ENCODE measurements around the gene GABBR1. TPM values are rescaled to one million over a fixed set of nuclear protein-coding genes. Genes with fewer than 3 reads are reported as not detected.

GABBR1 gene
- total and polyA plus RNA-seq, 3 donors from 2014 or later: 16.8 to 29.9 (median 26.2) TPM

DNA sequence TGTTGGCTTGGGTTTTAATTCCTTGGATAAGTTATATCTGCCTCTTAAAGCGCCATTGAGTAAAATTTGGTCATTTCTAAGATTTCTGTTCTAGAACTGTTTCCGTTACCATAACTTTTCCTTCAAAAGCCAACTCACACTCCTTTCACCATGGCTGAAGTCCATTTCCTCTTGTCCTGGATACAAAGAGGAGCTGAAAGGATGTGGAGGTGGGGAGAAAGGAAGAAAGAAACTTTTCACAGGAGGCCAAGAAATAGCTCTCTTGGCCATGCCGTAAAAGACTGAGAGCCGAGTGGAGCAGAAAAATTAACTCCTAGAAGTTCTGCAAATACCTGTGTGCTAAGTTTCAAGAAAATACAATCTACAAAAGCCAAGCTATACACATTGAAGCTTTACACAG is 21.6 kb downstream of the GABBR1 start:
- Histone ChIP-seq H3K4me3 (no peak overlapping the region), H3K27me3 (no peaks in the 10 kb centered on the region), H3K9me3 (no peaks in the 10 kb centered on the region), H3K4me1 (no peaks in the 10 kb centered on the region), H3K27ac (no peak overlapping the region), H3K36me3 (ENCODE audit: low read depth, missing control alignments) (no peaks in the 10 kb centered on the region)
- intact Hi-C loops (cut with DNase I; ENCODE audit: low total_unique reads): no loop called here
- DNase-seq: no peak
- TF ChIP-seq, protein P1, sequence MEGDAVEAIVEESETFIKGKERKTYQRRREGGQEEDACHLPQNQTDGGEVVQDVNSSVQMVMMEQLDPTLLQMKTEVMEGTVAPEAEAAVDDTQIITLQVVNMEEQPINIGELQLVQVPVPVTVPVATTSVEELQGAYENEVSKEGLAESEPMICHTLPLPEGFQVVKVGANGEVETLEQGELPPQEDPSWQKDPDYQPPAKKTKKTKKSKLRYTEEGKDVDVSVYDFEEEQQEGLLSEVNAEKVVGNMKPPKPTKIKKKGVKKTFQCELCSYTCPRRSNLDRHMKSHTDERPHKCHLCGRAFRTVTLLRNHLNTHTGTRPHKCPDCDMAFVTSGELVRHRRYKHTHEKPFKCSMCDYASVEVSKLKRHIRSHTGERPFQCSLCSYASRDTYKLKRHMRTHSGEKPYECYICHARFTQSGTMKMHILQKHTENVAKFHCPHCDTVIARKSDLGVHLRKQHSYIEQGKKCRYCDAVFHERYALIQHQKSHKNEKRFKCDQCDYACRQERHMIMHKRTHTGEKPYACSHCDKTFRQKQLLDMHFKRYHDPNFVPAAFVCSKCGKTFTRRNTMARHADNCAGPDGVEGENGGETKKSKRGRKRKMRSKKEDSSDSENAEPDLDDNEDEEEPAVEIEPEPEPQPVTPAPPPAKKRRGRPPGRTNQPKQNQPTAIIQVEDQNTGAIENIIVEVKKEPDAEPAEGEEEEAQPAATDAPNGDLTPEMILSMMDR (IDR thresholded peaks at IDR 0.05): no peak
- no peak for TF ChIP-seq POLR2A (IDR thresholded peaks at IDR 0.05)
- WGBS, 2 donors: 80 to 87% methylated on average over 4 of the region's 4 CpGs

DNA sequence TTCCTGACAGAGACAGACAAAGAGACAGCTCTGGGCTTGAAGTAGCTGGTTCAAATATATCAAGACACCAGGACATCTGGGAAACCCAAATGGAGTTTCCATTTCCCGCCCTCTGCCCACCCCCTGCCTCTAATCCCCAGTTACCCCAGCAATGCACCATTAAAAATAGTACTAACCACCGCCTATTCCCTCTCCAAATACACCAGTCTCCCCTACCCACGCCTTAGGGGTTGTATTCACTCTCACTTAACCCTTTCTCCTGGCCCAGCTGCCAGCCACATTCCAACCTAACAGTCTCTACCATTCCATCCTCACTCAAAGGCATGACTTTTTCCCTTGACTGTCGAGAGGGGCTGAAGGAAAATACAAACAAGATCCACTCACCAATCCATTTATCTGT is 22.4 kb downstream of the GABBR1 start:
- no peak overlapping the region for H3K4me3 ChIP-seq
- TF ChIP-seq POLR2A (IDR thresholded peaks at IDR 0.05): no peak
- TF ChIP-seq, protein P1 (IDR thresholded peaks at IDR 0.05): no peak
- no peak overlapping the region for H3K27ac ChIP-seq
- DNase-seq: no peak
- H3K36me3 ChIP-seq (ENCODE audit: low read depth, missing control alignments): no peaks in the 10 kb centered on the region
- 88 to 94% methylated on average over 4 of the region's 4 CpGs for WGBS, 2 donors
- no peaks in the 10 kb centered on the region for H3K27me3 ChIP-seq
- no peaks in the 10 kb centered on the region for H3K9me3 ChIP-seq
- no peaks in the 10 kb centered on the region for H3K4me1 ChIP-seq
- intact Hi-C loops (cut with DNase I; ENCODE audit: low total_unique reads): no loop called here

DNA sequence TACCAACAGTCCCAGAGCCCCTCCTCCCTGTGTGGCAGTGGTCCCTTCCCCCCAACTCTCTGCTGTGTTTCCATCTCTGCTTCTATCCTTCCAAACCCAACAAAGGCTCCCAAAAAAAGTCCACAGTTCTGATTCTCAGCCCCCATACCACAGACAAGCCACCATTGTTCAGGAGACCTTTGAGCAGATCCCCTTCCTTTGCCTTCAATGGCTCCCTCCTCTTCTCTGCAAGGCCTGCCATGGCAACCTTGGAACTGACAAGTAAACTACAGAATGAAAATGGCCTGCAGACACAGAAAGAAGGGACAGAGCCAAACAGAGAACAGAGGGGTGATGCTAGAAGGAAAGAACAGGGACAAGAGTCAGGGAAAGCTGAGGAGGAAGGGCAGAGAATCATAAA is 24.9 kb downstream of the GABBR1 start:
- no peaks in the 10 kb centered on the region for H3K27me3 ChIP-seq
- no peaks in the 10 kb centered on the region for H3K4me1 ChIP-seq
- intact Hi-C loops (cut with DNase I; ENCODE audit: low total_unique reads): no loop called here
- H3K4me3 ChIP-seq: no peak overlapping the region
- H3K36me3 ChIP-seq (ENCODE audit: low read depth, missing control alignments): no peaks in the 10 kb centered on the region
- H3K9me3 ChIP-seq: no peaks in the 10 kb centered on the region
- TF ChIP-seq, protein P1 (IDR thresholded peaks at IDR 0.05): no peak
- no peak for TF ChIP-seq POLR2A (IDR thresholded peaks at IDR 0.05)
- no peak overlapping the region for H3K27ac ChIP-seq
- no peak for DNase-seq

DNA sequence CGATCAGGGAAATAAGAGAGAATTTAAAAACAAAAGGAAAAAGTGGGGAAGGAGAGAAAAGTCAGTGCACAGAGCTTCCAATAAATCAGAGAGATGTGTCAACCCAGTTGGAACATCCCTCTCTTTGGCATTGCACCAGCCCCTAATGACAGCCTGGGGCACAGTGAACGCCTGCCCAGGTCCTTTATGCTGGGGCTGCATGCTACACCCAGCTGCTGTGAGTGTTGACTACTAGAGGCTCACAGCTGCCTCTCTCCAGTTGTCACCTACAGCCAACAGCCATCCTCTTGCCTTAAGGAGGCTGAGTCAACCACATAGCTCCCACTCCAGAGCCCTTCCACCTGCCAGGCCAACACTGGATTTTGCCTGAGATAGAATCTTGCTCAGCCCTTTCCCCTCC is 29.1 kb downstream of the GABBR1 start:
- Histone ChIP-seq H3K9me3 (no peaks in the 10 kb centered on the region), H3K4me3 (no peak overlapping the region), H3K27me3 (no peaks in the 10 kb centered on the region), H3K4me1 (no peaks in the 10 kb centered on the region), H3K36me3 (ENCODE audit: low read depth, missing control alignments) (no peaks in the 10 kb centered on the region), H3K27ac (no peak overlapping the region)
- DNase-seq: no peak
- intact Hi-C loops (cut with DNase I; ENCODE audit: low total_unique reads): no loop called here
- no peak for TF ChIP-seq POLR2A (IDR thresholded peaks at IDR 0.05)
- TF ChIP-seq, protein P1 (IDR thresholded peaks at IDR 0.05): no peak
- WGBS, 2 donors: 80 to 100% methylated on average over 2 of the region's 2 CpGs

DNA sequence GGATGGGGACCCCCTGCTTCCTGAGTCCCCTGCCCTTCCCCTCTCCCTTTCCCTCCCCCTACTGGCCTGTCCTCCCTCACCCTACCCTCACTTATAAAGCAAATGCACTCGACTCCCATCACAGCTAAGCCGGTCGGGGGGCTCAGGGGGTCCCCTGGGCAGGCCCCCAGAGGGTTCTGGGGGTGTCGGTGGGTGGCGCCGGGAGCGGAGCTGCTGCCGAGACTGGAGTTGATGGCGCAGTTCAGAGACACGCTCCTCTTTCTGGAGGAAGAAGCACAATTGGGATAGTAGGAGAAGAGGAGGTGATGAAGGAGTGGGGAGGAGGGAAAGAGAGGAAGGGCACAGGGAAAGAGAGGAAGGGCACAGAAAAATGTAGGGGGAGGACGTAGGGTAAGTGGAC is 29.5 kb downstream of the GABBR1 start:
- no peak overlapping the region for H3K27ac ChIP-seq
- TF ChIP-seq, protein P1 (IDR thresholded peaks at IDR 0.05): no peak
- no peak for TF ChIP-seq POLR2A (IDR thresholded peaks at IDR 0.05)
- no peaks in the 10 kb centered on the region for H3K9me3 ChIP-seq
- 84 to 85% methylated on average over 10 to 11 of the region's 11 CpGs for WGBS, 2 donors
- no peak for DNase-seq
- H3K4me1 ChIP-seq: no peaks in the 10 kb centered on the region
- no peak overlapping the region for H3K4me3 ChIP-seq
- no peaks in the 10 kb centered on the region for H3K36me3 ChIP-seq (ENCODE audit: low read depth, missing control alignments)
- H3K27me3 ChIP-seq: no peaks in the 10 kb centered on the region
- intact Hi-C loops (cut with DNase I; ENCODE audit: low total_unique reads): no loop called here
